GM20431 (cell line): Measurements from ENCODE around the gene RSF1.

Source experiments
- in situ Hi-C: fragments of 300-500 bp; cut with MseI, MboI; formaldehyde crosslinking; loops from one replicate; pipeline ENCODE4 v1.15.0; 2020; ENCODE audit warnings: low sequenced_read_pairs; ENCODE audit not compliant: unreplicated experiment

Gene RSF1

GRCh38 chr11:77752516-77752915 lies 68.0 kb downstream of the RSF1 start:
- in situ Hi-C loops: no loop called here

GRCh38 chr11:77750394-77751156 lies 69.9 kb downstream of the RSF1 start:
- in situ Hi-C loops: no loop called here

- in situ Hi-C loops: no loop called here
Observed at GRCh38 chr11:77749232-77749631, 71.3 kb downstream of the RSF1 start.

- in situ Hi-C loops: no loop called here
Observed at GRCh38 chr11:77748266-77748665, 72.3 kb downstream of the RSF1 start.

GRCh38 chr11:77747381-77747969 lies 73.0 kb downstream of the RSF1 start:
- in situ Hi-C loops: no loop called here

- in situ Hi-C loops: no loop called here
Observed at GRCh38 chr11:77736473-77736872, 84.0 kb downstream of the RSF1 start.

- in situ Hi-C loops: no loop called here
Observed at GRCh38 chr11:77734890-77735289, 85.6 kb downstream of the RSF1 start.

- in situ Hi-C loops: no loop called here
Observed at GRCh38 chr11:77732143-77732542, 88.4 kb downstream of the RSF1 start.

GRCh38 chr11:77730789-77731188 lies 89.7 kb downstream of the RSF1 start:
- in situ Hi-C loops: no loop called here

- in situ Hi-C loops: no loop called here
Observed at GRCh38 chr11:77729063-77729462, 91.5 kb downstream of the RSF1 start.

- in situ Hi-C loops: no loop called here
Observed at GRCh38 chr11:77728203-77728786, 92.2 kb downstream of the RSF1 start.

GRCh38 chr11:77726524-77726923 lies 94.0 kb downstream of the RSF1 start:
- in situ Hi-C loops: no loop called here

- in situ Hi-C loops: no loop called here
Observed at GRCh38 chr11:77725433-77725832, 95.1 kb downstream of the RSF1 start.

GRCh38 chr11:77724636-77725035 lies 95.9 kb downstream of the RSF1 start:
- in situ Hi-C loops: no loop called here

- in situ Hi-C loops: no loop called here
Observed at GRCh38 chr11:77723024-77723423, 97.5 kb downstream of the RSF1 start.

- in situ Hi-C loops: no loop called here
Observed at GRCh38 chr11:77710358-77710757, 110.2 kb downstream of the RSF1 start.

- in situ Hi-C loops: no loop called here
Observed at GRCh38 chr11:77705876-77706579, 114.5 kb downstream of the RSF1 start.

- in situ Hi-C loops: no loop called here
Observed at GRCh38 chr11:77705195-77705875, 115.2 kb downstream of the RSF1 start.

- in situ Hi-C loops: no loop called here
Observed at GRCh38 chr11:77704029-77704428, 116.5 kb downstream of the RSF1 start.

GRCh38 chr11:77699425-77699824 lies 121.1 kb downstream of the RSF1 start:
- in situ Hi-C loops: no loop called here
